BE2C (cell line): Measurements from ENCODE around the gene ENOX1.

Source experiments
- DNase-seq: peaks from one replicate; pipeline ENCODE4 v3.0.0-alpha.2; 2020
- H3K27me3 ChIP-seq: fragments of 250-450 bp; sonication (Bioruptor Pico); 2 replicates; pipeline ENCODE4 v1.5.1; 2020; ENCODE audit warnings: mild to moderate bottlenecking
- H3K36me3 ChIP-seq: fragments of 250-450 bp; sonication (Bioruptor Pico); 2 replicates; pipeline ENCODE4 v1.5.1; 2020; ENCODE audit warnings: mild to moderate bottlenecking
- H3K4me1 ChIP-seq: fragments of 250-450 bp; sonication (Bioruptor Pico); 2 replicates; pipeline ENCODE4 v1.5.1; 2020
- H3K4me3 ChIP-seq: 2 replicates; pipeline ENCODE4 v1.5.1; 2011; ENCODE audit warnings: low read depth, low read length
- H3K9me3 ChIP-seq: fragments of 250-450 bp; sonication (Bioruptor Pico); 2 replicates; pipeline ENCODE4 v1.5.1; 2020
- TF ChIP-seq, protein P1 (sequence below): IDR thresholded peaks from 2 replicates; pipeline ENCODE4 v1.5.1; 2012; ENCODE audit warnings: mild to moderate bottlenecking, low read depth, low read length

The ENOX1 gene

GRCh38 chr13:43379738-43380137 lies 407.0 kb downstream of the ENOX1 start:
- Histone ChIP-seq H3K4me1 (no peaks in the 10 kb centered on the region; the same call in 1 of the 2 replicates), H3K36me3 (no peaks in the 10 kb centered on the region), H3K9me3 (no peaks in the 10 kb centered on the region), H3K27me3 (no peaks in the 10 kb centered on the region), H3K4me3 (no peak overlapping the region)
- no peak for DNase-seq
- TF ChIP-seq, protein P1, sequence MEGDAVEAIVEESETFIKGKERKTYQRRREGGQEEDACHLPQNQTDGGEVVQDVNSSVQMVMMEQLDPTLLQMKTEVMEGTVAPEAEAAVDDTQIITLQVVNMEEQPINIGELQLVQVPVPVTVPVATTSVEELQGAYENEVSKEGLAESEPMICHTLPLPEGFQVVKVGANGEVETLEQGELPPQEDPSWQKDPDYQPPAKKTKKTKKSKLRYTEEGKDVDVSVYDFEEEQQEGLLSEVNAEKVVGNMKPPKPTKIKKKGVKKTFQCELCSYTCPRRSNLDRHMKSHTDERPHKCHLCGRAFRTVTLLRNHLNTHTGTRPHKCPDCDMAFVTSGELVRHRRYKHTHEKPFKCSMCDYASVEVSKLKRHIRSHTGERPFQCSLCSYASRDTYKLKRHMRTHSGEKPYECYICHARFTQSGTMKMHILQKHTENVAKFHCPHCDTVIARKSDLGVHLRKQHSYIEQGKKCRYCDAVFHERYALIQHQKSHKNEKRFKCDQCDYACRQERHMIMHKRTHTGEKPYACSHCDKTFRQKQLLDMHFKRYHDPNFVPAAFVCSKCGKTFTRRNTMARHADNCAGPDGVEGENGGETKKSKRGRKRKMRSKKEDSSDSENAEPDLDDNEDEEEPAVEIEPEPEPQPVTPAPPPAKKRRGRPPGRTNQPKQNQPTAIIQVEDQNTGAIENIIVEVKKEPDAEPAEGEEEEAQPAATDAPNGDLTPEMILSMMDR = no peak

DNA sequence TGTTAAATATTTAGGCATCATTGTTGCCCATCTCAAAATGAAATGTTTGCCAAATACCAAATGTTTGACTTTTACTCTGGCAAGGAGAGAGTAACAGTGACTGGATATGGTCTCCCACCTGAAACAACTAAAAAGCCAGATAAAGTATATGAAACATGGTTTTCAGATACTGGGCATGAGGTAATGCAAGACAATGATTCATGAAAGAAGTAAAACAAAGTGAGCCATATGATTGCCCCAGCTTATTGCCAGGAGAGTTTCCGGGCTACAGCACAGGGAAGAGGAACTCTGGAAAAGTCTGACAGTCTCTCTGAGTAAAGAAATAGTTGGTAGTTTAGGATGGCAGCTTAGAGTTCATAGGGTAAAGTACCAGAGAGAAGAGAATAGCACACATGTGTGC lies 408.8 kb downstream of the ENOX1 start:
- DNase-seq = no peak
- TF ChIP-seq, protein P1 = no peak
- Histone ChIP-seq H3K36me3 (no peaks in the 10 kb centered on the region), H3K9me3 (no peaks in the 10 kb centered on the region), H3K4me3 (no peak overlapping the region), H3K27me3 (no peaks in the 10 kb centered on the region), H3K4me1 (no peaks in the 10 kb centered on the region; the same call in 1 of the 2 replicates)

DNA sequence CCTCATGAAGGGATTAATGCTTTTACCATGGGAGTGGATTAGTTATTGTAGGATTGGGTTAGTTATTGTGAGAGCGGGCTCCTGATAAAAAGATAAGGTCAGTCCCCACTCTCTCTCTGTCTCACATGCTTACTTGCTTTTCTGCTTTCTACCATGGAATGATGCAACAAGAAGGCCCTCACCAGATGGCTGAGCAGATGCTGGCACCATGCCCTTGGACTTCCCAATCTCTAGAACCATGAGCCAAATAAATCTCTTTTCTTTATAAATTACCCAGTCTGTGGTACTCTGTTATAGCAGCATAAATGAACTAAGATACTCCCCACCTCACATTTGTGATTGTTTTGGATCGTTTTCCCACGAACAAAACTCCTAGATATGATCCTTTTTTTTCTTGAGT lies 409.6 kb downstream of the ENOX1 start:
- no peaks in the 10 kb centered on the region for H3K27me3 ChIP-seq
- H3K4me1 ChIP-seq = peaks cover 4% of the 10 kb centered on the region
- TF ChIP-seq, protein P1 = no peak
- H3K4me3 ChIP-seq = no peak overlapping the region
- no peaks in the 10 kb centered on the region for H3K9me3 ChIP-seq
- no peaks in the 10 kb centered on the region for H3K36me3 ChIP-seq
- DNase-seq = peak; percentile 43

DNA sequence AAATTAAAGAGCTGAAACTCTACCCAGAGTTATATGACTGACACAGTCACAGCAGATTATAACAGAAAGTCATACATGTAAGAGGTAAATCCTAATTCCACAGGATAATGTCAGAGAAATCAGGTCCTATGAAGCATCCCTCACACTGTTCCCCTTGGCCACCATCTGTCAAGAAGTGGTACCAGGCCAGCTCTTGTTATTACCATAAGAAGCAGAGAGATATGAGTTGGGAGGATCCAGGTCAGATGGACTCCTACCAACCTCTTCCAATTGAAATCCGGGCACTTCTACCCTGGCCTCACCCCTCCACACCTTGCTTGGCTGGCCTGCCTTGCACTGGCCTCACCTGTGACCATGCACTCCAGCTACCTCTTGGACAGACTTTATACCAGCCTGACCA lies 410.2 kb downstream of the ENOX1 start:
- Histone ChIP-seq H3K36me3 (no peaks in the 10 kb centered on the region), H3K9me3 (no peaks in the 10 kb centered on the region), H3K4me3 (no peak overlapping the region), H3K4me1 (peaks cover 7% of the 10 kb centered on the region), H3K27me3 (no peaks in the 10 kb centered on the region)
- TF ChIP-seq, protein P1 = no peak
- DNase-seq = no peak

DNA sequence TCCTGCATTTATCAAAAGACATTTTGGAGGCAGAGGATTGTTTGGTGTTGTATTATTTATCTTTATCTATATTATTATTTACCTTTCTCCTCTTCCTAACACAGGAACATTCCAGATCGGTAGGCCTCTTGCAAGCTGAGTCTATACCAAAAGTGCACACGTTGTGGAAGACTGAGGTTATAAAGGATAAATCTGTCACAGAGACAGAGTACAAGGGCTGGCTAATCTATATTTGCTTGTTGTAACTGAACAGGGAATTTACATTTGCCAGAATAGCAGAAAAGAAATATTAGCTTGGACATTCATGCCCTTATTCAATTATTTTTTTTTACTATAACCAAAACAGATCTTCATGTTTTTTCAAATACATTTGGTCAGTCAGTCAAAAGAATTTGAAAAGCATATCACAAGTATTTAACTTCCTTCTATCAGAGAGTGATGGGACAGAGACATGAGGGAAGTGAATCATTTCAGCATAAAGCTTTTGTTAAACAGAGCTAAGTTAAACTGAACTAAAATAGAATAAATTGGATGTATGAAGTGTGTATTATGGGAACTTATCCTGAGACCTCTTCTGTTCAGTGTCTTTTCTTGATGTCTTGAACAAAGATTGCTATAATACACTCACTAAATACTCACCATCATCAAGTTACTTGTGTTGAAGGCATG lies 410.8 kb downstream of the ENOX1 start:
- no peak overlapping the region for H3K4me3 ChIP-seq
- peaks cover 7% of the 10 kb centered on the region for H3K4me1 ChIP-seq
- no peaks in the 10 kb centered on the region for H3K36me3 ChIP-seq
- no peaks in the 10 kb centered on the region for H3K9me3 ChIP-seq
- DNase-seq = no peak
- no peaks in the 10 kb centered on the region for H3K27me3 ChIP-seq
- TF ChIP-seq, protein P1 = no peak

GRCh38 chr13:43374621-43375020 lies 412.2 kb downstream of the ENOX1 start:
- Histone ChIP-seq H3K4me1 (peaks cover 7% of the 10 kb centered on the region), H3K9me3 (no peaks in the 10 kb centered on the region), H3K36me3 (no peaks in the 10 kb centered on the region), H3K27me3 (no peaks in the 10 kb centered on the region), H3K4me3 (no peak overlapping the region)
- TF ChIP-seq, protein P1 = no peak
- DNase-seq = no peak
